Pancreas (tissue), 10 donors: ENCODE results near the gene MED10. TPM values are rescaled to one million over a fixed set of nuclear protein-coding genes. Genes with fewer than 3 reads are reported as not detected.

ENCODE experiments used
- ATAC-seq, 4 donors: fragments of 200-7000 bp; cut with Tn5 transposase; one replicate each; pipeline versions ENCODE4 v1.8.0 to v1.9.1; 2020; ENCODE audit warnings: mild to moderate bottlenecking in 4 of 4, moderate library complexity in 4 of 4
- DNase-seq, 6 donors: peaks; one replicate each; pipeline ENCODE4 v3.0.0-alpha.2; 2020
- FAIRE-seq: peaks from 2 replicates; lab custom pipeline; 2012; peaks lifted over from hg19 to GRCh38; lab: Jason Lieb, UNC
- H3K27ac ChIP-seq, 4 donors: fragments of 200-600 bp; sonication (generic); 1 replicate in 3 of 4; 2 replicates in 1 of 4; pipeline versions ENCODE4 v1.5.0 to v1.8.0; 2020
- H3K27me3 ChIP-seq, 4 donors: fragments of 200-600 bp; one replicate each; pipeline ENCODE4 v1.8.0; 2021
- H3K36me3 ChIP-seq, 3 donors: fragments of 200-600 bp; sonication (generic) in 1 of 3; one replicate each; pipeline versions ENCODE4 v1.5.0 to v1.8.0; 2020 to 2021
- H3K4me1 ChIP-seq, 3 donors: fragments of 200-600 bp; one replicate each; pipeline ENCODE4 v1.8.0; 2021
- H3K4me3 ChIP-seq, 4 donors: fragments of 200-600 bp; sonication (generic) in 2 of 4; one replicate each; pipeline versions ENCODE4 v1.5.0 to v1.8.0; 2020 to 2021
- H3K9me3 ChIP-seq, 4 donors: fragments of 200-600 bp; one replicate each; pipeline ENCODE4 v1.8.0; 2021
- WGBS, 2 donors: extraction: QIAGEN DNeasy Blood & Tissue Kit; methylation state at CpG; one replicate each; pipeline ENCODE4 v1.1.7; 2013; 5-methylcytosine and 5-hydroxymethylcytosine counted together
- intact Hi-C, 3 donors: fragments of 100-400 bp; cut with DNase I; formaldehyde crosslinking; loops; one replicate each; pipeline versions ENCODE4 v1.11.1 to v1.14.2; 2022
- polyA plus RNA-seq, 2 donors: library from polyadenylated mRNA; stranded (reverse); fragments of 200-250 nt; gene quantifications; one replicate each; pipeline ENCODE4 v1.2.3, GENCODE V29; 2013
- total RNA-seq, 6 donors: library from RNA; stranded (reverse); fragmentation: NEBNext Ultra II Directional in 4 of 6; extraction: Animal tissue kit (Norgen Biotek cat#: 25700) in 4 of 6; gene quantifications; one replicate each; pipeline versions ENCODE4 v1.2.1 to v1.2.4, GENCODE V29; 2021 to 2023
- TF ChIP-seq, protein P1 (sequence below), 4 donors: fragments of 200-600 bp; sonication (generic) in 3 of 4; IDR thresholded peaks; one replicate each; pipeline versions ENCODE4 v1.5.0 to v1.8.0; 2021; ENCODE audit warnings: antibody characterized with exemption in 4 of 4
- donor health status: healthy with polysubstance abuse.
- donor health status: DM: no; HTN: no; CAD: no; lungs with moderate emphysema.
- donor health status: DM: no; HTN: no; CAD: no.
- donor health status: control.
- donor health status: control.
- donor health status: Bipolar disorder and iron deficiency.
- donor health status: DM: yes; HTN: yes; CAD: no.
- donor health status: DM: no; HTN: no; CAD: no.
- donor health status: DM: no; HTN: no; CAD: no.
- donor health status: DM: yes; HTN: yes; CAD: no.

The MED10 gene
- total and polyA plus RNA-seq, 8 donors: 10.9 to 25.1 (median 15.0) TPM

DNA sequence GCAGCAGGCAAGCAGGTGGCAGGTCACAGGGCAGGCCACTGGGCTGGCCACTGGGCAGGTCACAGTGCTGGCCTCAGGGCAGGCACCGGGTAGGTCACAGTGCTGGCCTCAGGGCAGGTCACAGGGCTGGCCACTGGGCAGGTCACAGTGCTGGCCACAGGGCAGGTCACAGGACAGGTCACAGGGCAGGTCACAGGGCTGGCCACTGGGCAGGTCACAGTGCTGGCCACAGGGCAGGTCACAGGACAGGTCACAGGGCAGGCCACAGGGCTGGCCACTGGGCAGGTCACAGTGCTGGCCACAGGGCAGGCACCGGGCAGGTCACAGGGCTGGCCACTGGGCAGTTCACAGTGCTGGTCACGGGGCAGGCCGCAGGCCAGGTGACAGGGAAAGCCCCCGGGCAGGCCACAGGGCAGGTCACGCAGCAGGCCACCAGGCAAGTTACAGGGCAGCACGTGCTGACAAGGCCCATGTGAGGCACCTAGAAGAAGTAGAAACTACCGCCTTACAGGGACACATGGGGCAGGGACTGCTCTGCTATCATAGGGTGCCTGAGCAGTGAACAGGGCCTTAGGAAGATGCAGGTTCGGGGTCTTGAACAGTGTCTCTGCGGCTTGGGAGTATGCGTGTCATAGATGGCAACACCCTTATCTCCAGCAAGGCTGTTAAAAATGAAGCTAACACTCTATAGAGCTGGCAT is 18.6 kb upstream of the MED10 start:
- H3K36me3 ChIP-seq: no peaks in the 10 kb centered on the region
- H3K4me3 ChIP-seq: no peak overlapping the region
- no peak for ATAC-seq
- no peaks in the 10 kb centered on the region for H3K4me1 ChIP-seq
- intact Hi-C loops: no loop called here
- WGBS, 2 donors: 79 to 85% methylated on average over 11 of the region's 11 CpGs
- H3K9me3 ChIP-seq: no peaks in the 10 kb centered on the region
- no peaks in the 10 kb centered on the region for H3K27me3 ChIP-seq
- DNase-seq: no peak
- H3K27ac ChIP-seq: no peak overlapping the region
- no peak for FAIRE-seq
- TF ChIP-seq, protein P1, sequence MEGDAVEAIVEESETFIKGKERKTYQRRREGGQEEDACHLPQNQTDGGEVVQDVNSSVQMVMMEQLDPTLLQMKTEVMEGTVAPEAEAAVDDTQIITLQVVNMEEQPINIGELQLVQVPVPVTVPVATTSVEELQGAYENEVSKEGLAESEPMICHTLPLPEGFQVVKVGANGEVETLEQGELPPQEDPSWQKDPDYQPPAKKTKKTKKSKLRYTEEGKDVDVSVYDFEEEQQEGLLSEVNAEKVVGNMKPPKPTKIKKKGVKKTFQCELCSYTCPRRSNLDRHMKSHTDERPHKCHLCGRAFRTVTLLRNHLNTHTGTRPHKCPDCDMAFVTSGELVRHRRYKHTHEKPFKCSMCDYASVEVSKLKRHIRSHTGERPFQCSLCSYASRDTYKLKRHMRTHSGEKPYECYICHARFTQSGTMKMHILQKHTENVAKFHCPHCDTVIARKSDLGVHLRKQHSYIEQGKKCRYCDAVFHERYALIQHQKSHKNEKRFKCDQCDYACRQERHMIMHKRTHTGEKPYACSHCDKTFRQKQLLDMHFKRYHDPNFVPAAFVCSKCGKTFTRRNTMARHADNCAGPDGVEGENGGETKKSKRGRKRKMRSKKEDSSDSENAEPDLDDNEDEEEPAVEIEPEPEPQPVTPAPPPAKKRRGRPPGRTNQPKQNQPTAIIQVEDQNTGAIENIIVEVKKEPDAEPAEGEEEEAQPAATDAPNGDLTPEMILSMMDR (IDR thresholded peaks at IDR 0.05): no peak

DNA sequence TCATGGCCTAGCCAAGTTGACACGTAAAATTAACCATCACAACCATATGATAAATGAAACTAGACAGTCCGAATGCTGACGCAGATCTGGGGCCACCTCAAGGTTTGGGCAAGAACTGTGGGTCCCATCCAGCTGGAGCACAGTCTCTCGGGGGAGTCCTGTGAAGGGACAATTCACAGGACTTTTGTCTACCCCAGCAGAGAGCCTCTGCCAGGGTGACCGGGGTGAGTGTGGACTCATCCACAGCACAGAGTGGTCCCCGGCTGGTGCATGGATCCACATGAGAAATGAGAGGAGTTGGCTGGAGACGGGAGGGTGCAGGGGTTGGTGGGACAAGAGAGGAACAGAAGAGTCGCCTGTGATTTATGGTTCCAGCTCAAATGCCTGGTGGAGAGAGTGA is 17.7 kb upstream of the MED10 start:
- no peaks in the 10 kb centered on the region for H3K9me3 ChIP-seq
- 66 to 73% methylated on average over 8 of the region's 8 CpGs for WGBS, 2 donors

DNA sequence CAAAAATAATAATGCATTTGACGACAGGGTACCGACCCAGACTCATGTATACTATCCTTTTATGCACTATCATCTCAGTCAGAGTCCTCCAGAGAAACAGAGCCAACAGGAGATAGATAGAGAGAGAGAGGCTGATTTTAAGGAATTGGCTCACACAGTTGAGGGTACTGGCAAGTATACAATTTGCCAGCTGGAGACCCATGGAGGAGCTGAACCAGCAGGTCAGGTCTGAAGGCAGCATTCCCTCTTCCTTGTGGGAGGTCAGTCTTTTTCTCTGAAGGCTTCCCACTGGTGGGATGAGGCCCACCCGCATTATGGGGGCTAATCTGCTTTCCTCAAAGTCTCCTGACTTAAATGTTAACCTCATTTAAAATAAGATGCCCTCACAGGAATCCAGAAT is 17.3 kb upstream of the MED10 start:
- DNase-seq: no peak
- intact Hi-C loops: no loop called here
- no peak for FAIRE-seq
- no peaks in the 10 kb centered on the region for H3K27me3 ChIP-seq
- no peak for ATAC-seq
- H3K4me3 ChIP-seq: no peak overlapping the region
- H3K36me3 ChIP-seq: no peaks in the 10 kb centered on the region
- no peaks in the 10 kb centered on the region for H3K4me1 ChIP-seq
- H3K27ac ChIP-seq: no peak overlapping the region
- no peaks in the 10 kb centered on the region for H3K9me3 ChIP-seq
- 73 to 75% methylated on average over 3 of the region's 3 CpGs for WGBS, 2 donors
- TF ChIP-seq, protein P1 (IDR thresholded peaks at IDR 0.05): no peak

More for the DNA sequence above, 17.7 kb upstream of the MED10 start:
- no peaks in the 10 kb centered on the region for H3K4me1 ChIP-seq
- no peaks in the 10 kb centered on the region for H3K36me3 ChIP-seq
- DNase-seq (no peak), FAIRE-seq (no peak), ATAC-seq (no peak)
- no peak overlapping the region for H3K27ac ChIP-seq
- intact Hi-C loops: no loop called here
- H3K27me3 ChIP-seq: no peaks in the 10 kb centered on the region
- no peak overlapping the region for H3K4me3 ChIP-seq
- TF ChIP-seq, protein P1 (IDR thresholded peaks at IDR 0.05): no peak

DNA sequence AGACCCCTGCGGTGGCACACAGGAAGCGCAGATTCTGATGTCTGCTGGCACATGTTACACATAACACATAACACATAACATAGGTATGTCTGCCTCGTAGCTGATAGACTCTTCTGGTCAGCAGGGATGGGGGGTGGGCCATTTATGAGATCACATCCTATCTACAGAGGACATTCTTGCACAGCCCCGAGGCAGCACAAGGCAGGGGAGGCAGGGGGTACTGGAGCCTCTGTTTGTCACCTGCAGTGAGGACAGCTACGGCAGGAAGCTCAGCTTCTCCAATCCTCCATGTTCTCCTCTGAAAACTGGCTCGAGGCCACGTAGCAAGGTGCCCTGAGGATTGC is 16.7 kb upstream of the MED10 start:
- intact Hi-C loops: no loop called here
- no peak for DNase-seq
- Histone ChIP-seq H3K36me3 (no peaks in the 10 kb centered on the region), H3K27me3 (no peaks in the 10 kb centered on the region), H3K4me1 (no peaks in the 10 kb centered on the region), H3K27ac (no peak overlapping the region), H3K9me3 (no peaks in the 10 kb centered on the region), H3K4me3 (no peak overlapping the region)
- no peak for ATAC-seq
- TF ChIP-seq, protein P1 (IDR thresholded peaks at IDR 0.05): no peak
- FAIRE-seq: no peak
- WGBS, 2 donors: 47 to 64% methylated on average over 7 of the region's 7 CpGs

DNA sequence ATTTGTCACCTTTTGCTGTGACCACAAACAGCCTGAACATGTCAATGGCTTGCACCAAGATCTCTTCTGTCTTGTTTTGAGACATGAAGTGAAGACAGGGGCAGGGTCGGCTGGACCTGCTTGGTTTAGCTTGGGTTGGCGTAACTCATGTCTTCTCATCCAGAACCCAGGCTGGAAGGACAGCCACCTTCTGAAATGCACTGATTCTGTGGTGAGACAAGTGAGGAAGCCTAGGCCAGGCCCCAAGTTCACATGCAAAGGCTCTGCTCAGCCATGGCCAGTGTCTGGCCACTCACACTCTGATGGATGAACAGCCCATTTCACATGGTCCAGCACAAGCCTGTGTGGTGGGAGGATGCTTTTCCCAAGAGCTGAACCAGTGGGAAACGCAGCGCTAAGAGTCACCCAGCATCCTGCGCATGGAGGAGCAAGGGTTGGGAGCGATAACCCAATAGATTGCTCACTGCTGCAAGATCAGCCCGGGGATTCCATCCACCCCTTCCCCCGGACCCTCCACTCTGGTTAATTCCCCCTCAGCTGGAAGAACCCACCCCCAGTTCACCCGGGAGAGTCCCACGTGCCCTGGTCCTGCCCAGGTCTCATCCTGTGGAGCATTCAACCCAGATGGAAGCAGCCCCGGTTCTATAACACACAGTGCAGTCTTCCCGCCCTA is 16.2 kb upstream of the MED10 start:
- intact Hi-C loops: no loop called here
- no peak for DNase-seq
- no peak for ATAC-seq
- FAIRE-seq: no peak
- H3K27ac ChIP-seq: no peak overlapping the region
- WGBS, 2 donors: 74 to 89% methylated on average over 12 of the region's 12 CpGs
- TF ChIP-seq, protein P1 (IDR thresholded peaks at IDR 0.05): no peak
- H3K36me3 ChIP-seq: no peaks in the 10 kb centered on the region
- H3K4me1 ChIP-seq: no peaks in the 10 kb centered on the region
- no peaks in the 10 kb centered on the region for H3K9me3 ChIP-seq
- H3K27me3 ChIP-seq: no peaks in the 10 kb centered on the region
- H3K4me3 ChIP-seq: no peak overlapping the region
